Sigmoid colon (tissue), 7 donors: ENCODE measurements around the gene NUDT1. TPM values are rescaled to one million over a fixed set of nuclear protein-coding genes. Genes with fewer than 3 reads are reported as not detected.

Source experiments
- DNase-seq: peaks from one replicate; pipeline ENCODE4 v3.0.0-alpha.2; 2019
- H3K27ac ChIP-seq, 4 donors: fragments of 200-600 bp; sonication (generic); one replicate each; pipeline ENCODE4 v1.5.1; 2016 to 2019; ENCODE audit warnings: mild to moderate bottlenecking in 1 of 4
- H3K27me3 ChIP-seq, 3 donors: fragments of 200-600 bp; sonication (generic); one replicate each; pipeline ENCODE4 v1.5.1; 2019; ENCODE audit warnings: mild to moderate bottlenecking in 1 of 3
- H3K36me3 ChIP-seq, 4 donors: fragments of 200-600 bp; sonication (generic); one replicate each; pipeline ENCODE4 v1.5.1; 2016 to 2019
- H3K4me1 ChIP-seq, 4 donors: fragments of 200-600 bp; sonication (generic); one replicate each; pipeline ENCODE4 v1.5.1; 2017 to 2019
- H3K4me3 ChIP-seq, 4 donors: fragments of 200-600 bp; sonication (generic); one replicate each; pipeline ENCODE4 v1.5.1; 2017 to 2019; ENCODE audit warnings: mild to moderate bottlenecking in 2 of 4, moderate library complexity in 1 of 4
- H3K9me3 ChIP-seq, 4 donors: fragments of 200-600 bp in 3 of 4; sonication (generic) in 3 of 4; one replicate each; pipeline versions ENCODE4 v1.5.1 to v1.6.1; 2013 to 2019
- EP300 ChIP-seq, 4 donors: sonication (generic); formaldehyde crosslinking; IDR thresholded peaks; one replicate each; pipeline ENCODE4 v1.6.1; 2017; ENCODE audit warnings: antibody characterized with exemption in 4 of 4
- POLR2A ChIP-seq, 2 donors: fragments of 450-650 bp; IDR thresholded peaks; one replicate each; pipeline ENCODE4 v1.6.1; 2016; ENCODE audit warnings: antibody characterized with exemption in 2 of 2, mild to moderate bottlenecking in 2 of 2, moderate library complexity in 2 of 2
- POLR2AphosphoS5 ChIP-seq, 4 donors: sonication (generic); formaldehyde crosslinking; IDR thresholded peaks; one replicate each; pipeline ENCODE4 v1.6.1; 2017; ENCODE audit warnings: antibody characterized with exemption in 4 of 4
- WGBS, 2 donors: extraction: QIAGEN DNeasy Blood & Tissue Kit; methylation state at CpG; one replicate each; pipeline ENCODE4 v1.1.7; 2013; 5-methylcytosine and 5-hydroxymethylcytosine counted together
- intact Hi-C: fragments of 100-400 bp; cut with DNase I; formaldehyde crosslinking; loops from one replicate; pipeline ENCODE4 v1.15.1; 2023
- polyA plus RNA-seq, 3 donors: library from polyadenylated mRNA; stranded (reverse); fragments of 200-250 nt; gene quantifications; one replicate each; pipeline ENCODE4 v1.2.3, GENCODE V29; 2013
- total RNA-seq, 4 donors: library from RNA; depleted of rRNA; stranded (reverse); fragments of >200 nt; gene quantifications; one replicate each; pipeline ENCODE4 v1.1.0, GENCODE V29; 2016
- TF ChIP-seq, protein P1 (sequence below), 4 experiments: fragments of 450-650 bp in 3 of 4; fragments of 200-600 bp in 1 of 4; IDR thresholded peaks; one replicate each; pipeline ENCODE4 v1.5.1; 2016 to 2019; ENCODE audit warnings: antibody characterized with exemption in 4 of 4, mild to moderate bottlenecking in 3 of 4, moderate library complexity in 2 of 4
- donor health status: healthy with polysubstance abuse.
- donor health status: Bipolar disorder and iron deficiency.
- donor health status: healthy.

NUDT1 gene
- total RNA-seq: 10 to 100 TPM; 13.3 to 31.7 (median 26.9) TPM
- 10 to 100 TPM; 21.7 to 46.9 (median 30.0) TPM for polyA plus RNA-seq

DNA sequence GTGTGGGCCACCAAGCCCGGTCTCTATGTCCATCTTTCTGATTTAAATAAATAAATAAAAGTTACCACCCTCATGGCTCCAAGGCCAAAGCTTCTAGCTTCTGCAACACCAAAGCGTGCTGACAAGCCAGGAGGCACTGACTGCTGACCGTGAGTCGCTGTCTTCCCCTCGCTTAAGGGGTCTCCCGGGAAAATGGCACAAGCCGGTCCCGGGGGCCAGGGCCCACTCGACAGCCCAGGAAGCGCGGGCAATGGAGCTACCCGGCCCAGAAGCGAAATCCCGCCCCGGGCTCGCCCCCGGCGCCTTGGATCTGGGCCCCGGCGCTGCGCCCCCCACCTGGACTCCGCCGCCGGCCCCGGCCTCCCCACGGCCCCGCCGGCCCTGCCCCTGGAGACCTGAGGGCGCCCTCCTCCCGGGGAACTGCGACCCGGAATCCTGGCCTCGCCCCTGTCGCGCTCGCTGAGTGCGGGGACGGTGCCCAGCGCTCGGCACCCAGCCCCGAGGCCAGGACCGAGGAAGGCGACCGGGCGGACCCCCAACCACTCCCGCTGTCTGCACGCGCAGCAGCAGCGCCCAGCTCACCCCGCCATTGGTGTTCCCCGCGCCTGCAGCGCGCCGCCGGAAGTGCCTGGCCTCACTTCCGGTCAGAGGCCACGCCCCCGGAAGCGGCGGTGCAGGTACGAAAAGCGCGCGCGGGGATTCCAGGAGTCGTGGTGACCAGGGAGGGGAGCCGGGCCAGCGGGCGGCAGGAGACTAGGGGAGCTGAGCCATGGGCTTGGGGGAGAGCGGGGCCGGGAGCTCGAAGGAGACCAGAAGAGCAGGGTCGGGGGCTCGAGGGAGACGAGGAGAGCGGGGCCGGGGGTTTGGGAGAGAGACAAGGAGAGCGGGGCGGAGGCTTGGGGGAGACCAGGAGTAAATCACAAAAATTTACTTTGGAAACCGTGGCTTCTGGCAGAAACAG lies at the start of gene NUDT1, which contains the start of gene MRM2:
Gene NUDT1 (plus strand): TSS at position 647 of the 961 bp plus-strand sequence. CDS start 2,349 bp downstream, outside the sequence.
Gene MRM2 (minus strand): TSS at position 626 of the 961 bp plus-strand sequence. CDS start 36 bp downstream, at position 590.
- TF ChIP-seq EP300 (IDR thresholded peaks at IDR 0.05): no peak
- peak; percentile 66 to 87 (median 78) for TF ChIP-seq POLR2AphosphoS5 (IDR thresholded peaks at IDR 0.05)
- peak; percentile 18 to 38 for TF ChIP-seq POLR2A (IDR thresholded peaks at IDR 0.05)
- TF ChIP-seq, protein P1, sequence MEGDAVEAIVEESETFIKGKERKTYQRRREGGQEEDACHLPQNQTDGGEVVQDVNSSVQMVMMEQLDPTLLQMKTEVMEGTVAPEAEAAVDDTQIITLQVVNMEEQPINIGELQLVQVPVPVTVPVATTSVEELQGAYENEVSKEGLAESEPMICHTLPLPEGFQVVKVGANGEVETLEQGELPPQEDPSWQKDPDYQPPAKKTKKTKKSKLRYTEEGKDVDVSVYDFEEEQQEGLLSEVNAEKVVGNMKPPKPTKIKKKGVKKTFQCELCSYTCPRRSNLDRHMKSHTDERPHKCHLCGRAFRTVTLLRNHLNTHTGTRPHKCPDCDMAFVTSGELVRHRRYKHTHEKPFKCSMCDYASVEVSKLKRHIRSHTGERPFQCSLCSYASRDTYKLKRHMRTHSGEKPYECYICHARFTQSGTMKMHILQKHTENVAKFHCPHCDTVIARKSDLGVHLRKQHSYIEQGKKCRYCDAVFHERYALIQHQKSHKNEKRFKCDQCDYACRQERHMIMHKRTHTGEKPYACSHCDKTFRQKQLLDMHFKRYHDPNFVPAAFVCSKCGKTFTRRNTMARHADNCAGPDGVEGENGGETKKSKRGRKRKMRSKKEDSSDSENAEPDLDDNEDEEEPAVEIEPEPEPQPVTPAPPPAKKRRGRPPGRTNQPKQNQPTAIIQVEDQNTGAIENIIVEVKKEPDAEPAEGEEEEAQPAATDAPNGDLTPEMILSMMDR (IDR thresholded peaks at IDR 0.05): no peak
- Histone ChIP-seq H3K27me3 (no peaks in the 10 kb centered on the region), H3K36me3 (peaks cover 0 to 29% (median 10%) of the 10 kb centered on the region in 4 donors), H3K4me1 (peaks cover 0 to 21% (median 20%) of the 10 kb centered on the region in 4 donors), H3K4me3 (peak within 1 kb of the TSS; percentile 92 to 93 (median 92)), H3K27ac (peak within 1 kb of the TSS; percentile 58 to 79 (median 76)), H3K9me3 (no peaks in the 10 kb centered on the region)
- DNase-seq: peak; percentile 90
- intact Hi-C loops: loop anchor here (5.0 kb wide), 1 partner anchor 70 kb away; the partner anchor contains the start of gene SNX8
- 1% methylated on average over 81 of the region's 81 CpGs for WGBS, 2 donors

DNA sequence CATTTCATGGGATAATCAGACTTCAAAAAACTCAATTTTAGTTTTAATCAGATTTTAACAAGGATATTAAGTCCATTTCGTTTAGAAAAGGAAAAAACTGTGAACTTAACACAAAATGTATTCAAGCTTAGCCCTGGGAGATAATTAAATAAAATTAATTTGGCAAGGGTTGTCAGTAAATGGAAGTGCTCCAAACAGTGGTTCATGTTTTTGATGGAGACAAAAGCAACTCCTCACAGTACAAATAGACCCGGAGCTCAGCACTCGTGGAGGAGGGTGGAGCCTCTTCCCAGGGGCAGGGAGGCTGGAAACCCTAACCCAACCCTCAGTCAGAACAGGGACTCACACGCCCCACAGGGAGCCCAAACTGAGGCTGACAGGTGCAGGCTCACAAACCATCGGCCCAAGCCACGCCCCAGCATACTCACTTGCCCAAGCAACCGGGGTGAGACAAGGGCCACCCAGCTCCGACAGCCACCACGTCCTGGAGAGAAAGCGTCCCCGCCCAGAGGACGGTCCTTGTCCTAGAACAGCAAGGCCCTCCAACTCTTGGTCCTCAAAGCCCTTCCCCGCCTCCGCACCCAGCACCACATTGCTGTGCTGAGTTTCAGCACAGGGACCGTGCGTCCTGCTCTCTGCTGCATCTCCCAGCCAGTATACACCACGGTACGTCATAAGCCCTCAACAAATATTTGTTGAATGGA lies 49.0 kb upstream of the NUDT1 start:
- H3K27me3 ChIP-seq: no peaks in the 10 kb centered on the region
- H3K4me1 ChIP-seq: no peaks in the 10 kb centered on the region
- peaks cover 0 to 14% (median 5%) of the 10 kb centered on the region in 4 donors for H3K36me3 ChIP-seq
- no peak overlapping the region for H3K27ac ChIP-seq
- TF ChIP-seq EP300 (IDR thresholded peaks at IDR 0.05) (no peak), POLR2AphosphoS5 (IDR thresholded peaks at IDR 0.05) (no peak), POLR2A (IDR thresholded peaks at IDR 0.05) (no peak)
- TF ChIP-seq, protein P1 (IDR thresholded peaks at IDR 0.05): no peak
- WGBS, 2 donors: 81 to 89% methylated on average over 18 of the region's 18 CpGs
- no peak for DNase-seq
- intact Hi-C loops: no loop called here
- no peak overlapping the region for H3K4me3 ChIP-seq
- H3K9me3 ChIP-seq: no peaks in the 10 kb centered on the region

DNA sequence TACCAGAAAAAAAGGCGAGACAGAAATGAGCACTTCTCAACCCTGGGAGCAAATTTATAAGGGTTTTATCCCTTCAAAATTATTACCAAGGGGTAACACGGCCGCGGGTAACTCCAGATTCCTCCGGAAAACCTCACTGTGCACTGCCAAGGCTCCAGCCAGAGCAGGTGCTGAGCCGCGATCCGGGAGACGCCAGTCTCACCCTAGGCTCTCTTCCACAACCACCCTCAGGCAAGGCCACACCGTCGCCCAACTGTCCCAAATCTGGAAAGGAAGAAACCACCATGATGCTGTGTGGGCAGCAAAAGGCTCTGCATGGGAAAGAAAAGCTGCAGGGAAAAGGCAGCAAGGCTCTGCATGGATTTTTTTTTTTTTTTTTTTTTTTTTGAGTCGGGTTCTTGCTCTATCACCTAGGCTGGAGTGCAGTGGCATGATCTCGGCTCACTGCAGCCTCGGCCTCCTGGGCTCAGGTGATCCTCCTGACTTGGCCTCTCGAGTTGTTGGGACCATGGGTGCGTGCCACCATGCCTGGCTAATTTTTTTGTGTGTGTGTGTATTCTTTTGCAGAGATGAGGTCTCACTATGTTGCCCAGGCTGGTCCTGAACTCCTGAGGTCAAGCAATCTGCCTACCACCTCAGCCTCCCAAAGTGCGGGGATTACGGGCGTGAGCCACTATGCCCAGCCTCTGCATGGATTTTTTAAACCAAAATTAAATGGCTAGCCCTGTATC lies 48.3 kb upstream of the NUDT1 start:
- no peak overlapping the region for H3K4me3 ChIP-seq
- no peak for DNase-seq
- H3K27ac ChIP-seq: no peak overlapping the region
- no peaks in the 10 kb centered on the region for H3K27me3 ChIP-seq
- 93 to 97% methylated on average over 19 of the region's 19 CpGs for WGBS, 2 donors
- intact Hi-C loops: no loop called here
- H3K9me3 ChIP-seq: no peaks in the 10 kb centered on the region
- H3K4me1 ChIP-seq: no peaks in the 10 kb centered on the region
- TF ChIP-seq POLR2A (IDR thresholded peaks at IDR 0.05) (no peak), EP300 (IDR thresholded peaks at IDR 0.05) (no peak), POLR2AphosphoS5 (IDR thresholded peaks at IDR 0.05) (no peak)
- TF ChIP-seq, protein P1 (IDR thresholded peaks at IDR 0.05): no peak
- peaks cover 0 to 14% (median 5%) of the 10 kb centered on the region in 4 donors for H3K36me3 ChIP-seq
